Trophoblast cell (in vitro differentiated cells and primary cell): ENCODE measurements around the gene RGS5.

Source experiments
- DNase-seq, 2 donors: peaks; one replicate each; pipeline ENCODE4 v3.0.0-alpha.2; 2016
- H2AFZ ChIP-seq: 2 replicates; pipeline ENCODE4 v1.6.1; 2013; ENCODE audit warnings: low read length, moderate library complexity, mild to moderate bottlenecking; ENCODE audit not compliant: insufficient read depth, poor library complexity
- H2AK5ac ChIP-seq: 2 replicates; pipeline ENCODE4 v1.6.1; 2013; ENCODE audit warnings: mild to moderate bottlenecking, low read length
- H2BK120ac ChIP-seq: 2 replicates; pipeline ENCODE4 v1.6.1; 2013; ENCODE audit warnings: low read length, mild to moderate bottlenecking, moderate library complexity; ENCODE audit not compliant: insufficient read depth, poor library complexity
- H2BK12ac ChIP-seq: 2 replicates; pipeline ENCODE4 v1.6.1; 2013; ENCODE audit warnings: mild to moderate bottlenecking, low read length, moderate library complexity
- H2BK5ac ChIP-seq: 2 replicates; pipeline ENCODE4 v1.6.1; 2013; ENCODE audit warnings: low read length, low read depth, moderate library complexity, mild to moderate bottlenecking; ENCODE audit not compliant: poor library complexity
- H3K14ac ChIP-seq: 2 replicates; pipeline ENCODE4 v1.6.1; 2013; ENCODE audit warnings: mild to moderate bottlenecking, low read length
- H3K18ac ChIP-seq: 2 replicates; pipeline ENCODE4 v1.6.1; 2013; ENCODE audit warnings: mild to moderate bottlenecking, low read length
- H3K23ac ChIP-seq: 2 replicates; pipeline ENCODE4 v1.6.1; 2013; ENCODE audit warnings: low read length
- H3K27ac ChIP-seq: 2 replicates; pipeline ENCODE4 v1.5.1; 2013; ENCODE audit warnings: low read depth, mild to moderate bottlenecking, inconsistent platforms, low read length, moderate library complexity
- H3K27me3 ChIP-seq: 2 replicates; pipeline ENCODE4 v1.6.1; 2013; ENCODE audit warnings: inconsistent platforms, mild to moderate bottlenecking, low read length, moderate library complexity; ENCODE audit not compliant: insufficient read depth
- H3K36me3 ChIP-seq, 2 experiments: 1 replicate in 1 of 2; 2 replicates in 1 of 2; pipeline ENCODE4 v1.6.1; 2013; ENCODE audit warnings: low read length in 2 of 2, mild to moderate bottlenecking in 2 of 2, moderate library complexity in 1 of 2; ENCODE audit not compliant: insufficient read depth in 2 of 2, control insufficient read depth in 1 of 2
- H3K4ac ChIP-seq: 2 replicates; pipeline ENCODE4 v1.6.1; 2013; ENCODE audit warnings: low read depth, mild to moderate bottlenecking, low read length, moderate library complexity
- H3K4me1 ChIP-seq, 2 experiments: 1 replicate in 1 of 2; 2 replicates in 1 of 2; pipeline ENCODE4 v1.6.1; 2013; ENCODE audit warnings: low read length in 2 of 2, mild to moderate bottlenecking in 2 of 2, moderate library complexity in 1 of 2; ENCODE audit not compliant: insufficient read depth in 2 of 2, control insufficient read depth in 1 of 2
- H3K4me2 ChIP-seq: 2 replicates; pipeline ENCODE4 v1.6.1; 2013; ENCODE audit warnings: inconsistent platforms, mild to moderate bottlenecking, low read length, moderate library complexity
- H3K4me3 ChIP-seq: 2 replicates; pipeline ENCODE4 v1.5.1; 2013; ENCODE audit warnings: mild to moderate bottlenecking, low read depth, low read length, inconsistent platforms
- H3K79me1 ChIP-seq: one replicate; pipeline ENCODE4 v1.6.1; 2013; ENCODE audit warnings: low read length
- H3K79me2 ChIP-seq: 2 replicates; pipeline ENCODE4 v1.6.1; 2013; ENCODE audit warnings: low read length, mild to moderate bottlenecking; ENCODE audit not compliant: control insufficient read depth, insufficient read depth, poor library complexity
- H3K9ac ChIP-seq: 2 replicates; pipeline ENCODE4 v1.6.1; 2013; ENCODE audit warnings: mild to moderate bottlenecking, low read length
- H3K9me3 ChIP-seq: 2 replicates; pipeline ENCODE4 v1.6.1; 2013; ENCODE audit warnings: low read depth, mild to moderate bottlenecking, control low read depth, inconsistent platforms, low read length; ENCODE audit not compliant: insufficient read depth
- H4K12ac ChIP-seq: 2 replicates; pipeline ENCODE4 v1.6.1; 2013; ENCODE audit warnings: low read depth, mild to moderate bottlenecking, low read length, moderate library complexity
- H4K8ac ChIP-seq: 2 replicates; pipeline ENCODE4 v1.6.1; 2013; ENCODE audit warnings: low read depth, mild to moderate bottlenecking, low read length, moderate library complexity
- H4K91ac ChIP-seq: one replicate; pipeline ENCODE4 v1.6.1; 2013; ENCODE audit warnings: low read depth, mild to moderate bottlenecking, low read length, moderate library complexity
- WGBS: extraction: QIAGEN DNeasy Blood & Tissue Kit; methylation state at CpG from one replicate; pipeline ENCODE4 v1.1.7; 2013; ENCODE audit warnings: missing lambda C conversion rate; ENCODE audit not compliant: insufficient read length, insufficient coverage; ENCODE audit errors: extremely low coverage; 5-methylcytosine and 5-hydroxymethylcytosine counted together

RGS5 gene

GRCh38 chr1:163187849-163188248 is 14.9 kb downstream of the RGS5 start:
- Histone ChIP-seq H4K8ac (no peak overlapping the region), H3K18ac (no peak overlapping the region), H3K14ac (no peak overlapping the region), H4K12ac (no peak overlapping the region), H3K27ac (no peak overlapping the region), H3K23ac (no peak overlapping the region), H2AFZ (no peak overlapping the region), H3K9ac (no peak overlapping the region), H3K79me1 (no peaks in the 10 kb centered on the region), H3K9me3 (no peaks in the 10 kb centered on the region), H3K36me3 (no peaks in the 10 kb centered on the region), H3K4me2 (no peak overlapping the region), H3K79me2 (no peaks in the 10 kb centered on the region), H4K91ac (no peak overlapping the region), H2BK120ac (no peak overlapping the region), H3K4me3 (no peak overlapping the region), H2AK5ac (no peak overlapping the region), H2BK5ac (no peak overlapping the region), H3K4me1 (no peaks in the 10 kb centered on the region), H3K4ac (no peak overlapping the region), H3K27me3 (no peaks in the 10 kb centered on the region), H2BK12ac (no peak overlapping the region)
- WGBS: no CpG with 5 or more reads among the region's 6 CpGs
- no peak for DNase-seq

DNA sequence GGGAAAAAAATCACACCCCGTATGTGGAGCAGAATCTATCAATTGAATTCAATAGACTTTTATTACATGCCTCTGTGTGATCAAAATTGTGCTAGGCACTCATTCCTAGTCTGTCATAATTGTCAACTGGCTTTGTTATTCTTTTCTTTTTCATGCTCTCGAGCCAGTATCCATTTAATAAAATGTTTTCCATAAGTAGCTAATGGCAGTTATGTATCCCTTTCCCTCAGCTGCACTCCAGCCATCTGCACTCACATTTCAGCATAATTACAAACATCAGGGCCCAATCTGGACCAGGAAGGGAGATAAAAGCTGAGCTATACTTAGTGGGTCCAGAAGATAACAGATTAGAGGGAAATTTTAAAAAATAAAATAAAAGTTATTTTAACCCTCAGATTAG is 15.9 kb downstream of the RGS5 start:
- DNase-seq: no peak
- H3K4me3 ChIP-seq: no peak overlapping the region
- H3K79me2 ChIP-seq: no peaks in the 10 kb centered on the region
- H2AK5ac ChIP-seq: no peak overlapping the region
- H2AFZ ChIP-seq: no peak overlapping the region
- H4K12ac ChIP-seq: no peak overlapping the region
- H4K91ac ChIP-seq: no peak overlapping the region
- no peak overlapping the region for H3K4ac ChIP-seq
- no peaks in the 10 kb centered on the region for H3K4me1 ChIP-seq
- no peaks in the 10 kb centered on the region for H3K79me1 ChIP-seq
- no peaks in the 10 kb centered on the region for H3K36me3 ChIP-seq
- no peak overlapping the region for H3K18ac ChIP-seq
- no CpG with 5 or more reads among the region's 2 CpGs for WGBS
- H3K14ac ChIP-seq: no peak overlapping the region
- H3K9ac ChIP-seq: no peak overlapping the region
- H3K4me2 ChIP-seq: no peak overlapping the region
- H3K27ac ChIP-seq: no peak overlapping the region
- no peak overlapping the region for H4K8ac ChIP-seq
- H3K23ac ChIP-seq: no peak overlapping the region
- no peak overlapping the region for H2BK12ac ChIP-seq
- no peaks in the 10 kb centered on the region for H3K27me3 ChIP-seq
- H2BK5ac ChIP-seq: no peak overlapping the region
- H2BK120ac ChIP-seq: no peak overlapping the region
- H3K9me3 ChIP-seq: no peaks in the 10 kb centered on the region

- Histone ChIP-seq H2AK5ac (no peak overlapping the region), H3K4me1 (no peaks in the 10 kb centered on the region), H3K4me2 (no peak overlapping the region), H2AFZ (no peak overlapping the region), H3K27me3 (no peaks in the 10 kb centered on the region), H3K18ac (no peak overlapping the region), H3K9me3 (no peaks in the 10 kb centered on the region), H3K4ac (no peak overlapping the region), H2BK5ac (no peak overlapping the region), H3K4me3 (no peak overlapping the region), H3K14ac (no peak overlapping the region), H4K8ac (no peak overlapping the region), H4K12ac (no peak overlapping the region), H3K9ac (no peak overlapping the region), H4K91ac (no peak overlapping the region), H3K27ac (no peak overlapping the region), H3K79me1 (no peaks in the 10 kb centered on the region), H3K79me2 (no peaks in the 10 kb centered on the region), H2BK120ac (no peak overlapping the region), H3K36me3 (no peaks in the 10 kb centered on the region), H2BK12ac (no peak overlapping the region), H3K23ac (no peak overlapping the region)
- no CpG with 5 or more reads among the region's 2 CpGs for WGBS
- DNase-seq: no peak
Measured at GRCh38 chr1:163182330-163182949, 20.3 kb downstream of the RGS5 start.

DNA sequence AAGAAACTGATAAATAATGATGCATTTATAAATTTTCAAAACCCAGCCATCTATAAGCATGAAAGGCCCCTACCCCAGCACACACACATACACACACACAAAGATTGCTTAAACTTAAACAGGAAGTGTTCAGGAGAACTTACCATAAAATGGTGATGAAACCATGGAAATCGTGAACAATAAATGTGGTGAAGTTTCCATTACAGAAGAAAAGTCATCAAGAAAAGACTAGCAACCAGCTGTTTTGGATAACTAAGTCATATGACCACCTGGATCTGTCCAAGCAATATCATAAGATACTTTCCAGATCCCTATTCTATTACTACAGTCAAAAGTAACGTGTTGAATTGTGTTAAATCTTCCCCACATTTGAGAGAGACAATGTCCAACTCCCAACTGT is 24.1 kb downstream of the RGS5 start:
- Histone ChIP-seq H3K18ac (no peak overlapping the region), H3K36me3 (no peaks in the 10 kb centered on the region), H3K4me2 (no peak overlapping the region), H2BK12ac (no peak overlapping the region), H2BK5ac (no peak overlapping the region), H3K4me3 (no peak overlapping the region), H3K27ac (no peak overlapping the region), H3K9me3 (no peaks in the 10 kb centered on the region), H3K27me3 (no peaks in the 10 kb centered on the region), H2AK5ac (no peak overlapping the region), H3K4me1 (peaks cover 0 to 2% of the 10 kb centered on the region in 2 experiments), H4K91ac (no peak overlapping the region), H3K79me2 (no peaks in the 10 kb centered on the region), H3K14ac (no peak overlapping the region), H4K8ac (no peak overlapping the region), H2BK120ac (no peak overlapping the region), H3K9ac (no peak overlapping the region), H3K79me1 (no peaks in the 10 kb centered on the region), H3K4ac (no peak overlapping the region), H4K12ac (no peak overlapping the region), H2AFZ (no peak overlapping the region), H3K23ac (no peak overlapping the region)
- no peak for DNase-seq
- WGBS: no CpG with 5 or more reads among the region's 2 CpGs
